K562 (cell line): Measurements from ENCODE around the gene HES4. TPM values are rescaled to one million over a fixed set of nuclear protein-coding genes. Genes with fewer than 3 reads are reported as not detected.

Experiments used
- BRD9 ChIP-seq: fragments of 450-650 bp; IDR thresholded peaks from 2 replicates; pipeline ENCODE4 v1.6.1; 2018; ENCODE audit warnings: low read depth; ENCODE audit not compliant: partially characterized antibody
- ELF4 ChIP-seq: fragments of 450-650 bp; formaldehyde crosslinking; IDR thresholded peaks from 2 replicates; pipeline ENCODE4 v1.4.0; 2022; ENCODE audit warnings: missing genetic modification characterization
- ETS2 ChIP-seq: IDR thresholded peaks from 2 replicates; pipeline ENCODE4 v1.6.1; 2016; ENCODE audit warnings: borderline replicate concordance, missing genetic modification characterization, mild to moderate bottlenecking, moderate library complexity, missing compliant biosample characterization; ENCODE audit not compliant: poor library complexity, severe bottlenecking
- GABPB1 ChIP-seq: sonication (generic); formaldehyde crosslinking; IDR thresholded peaks from 2 replicates; pipeline ENCODE4 v1.8.0; 2022; ENCODE audit warnings: mild to moderate bottlenecking, missing genetic modification reagents
- HNRNPLL ChIP-seq: fragments of 200-400 bp; formaldehyde crosslinking; IDR thresholded peaks from 2 replicates; pipeline ENCODE4 v1.6.1; 2017; ENCODE audit warnings: low read length, low read depth, mild to moderate bottlenecking; ENCODE audit not compliant: poor library complexity, severe bottlenecking
- KLF16 ChIP-seq: IDR thresholded peaks from 2 replicates; pipeline ENCODE4 v1.6.1; 2016; ENCODE audit warnings: antibody characterized with exemption
- MEF2D ChIP-seq: conservative IDR thresholded peaks from 2 replicates; pipeline ENCODE4 v1.6.1; 2016; ENCODE audit warnings: low read depth, missing genetic modification characterization, missing compliant biosample characterization
- SREBF2 ChIP-seq: sonication (generic); formaldehyde crosslinking; IDR thresholded peaks from 2 replicates; pipeline ENCODE4 v1.4.0; 2020; ENCODE audit warnings: mild to moderate bottlenecking, missing genetic modification reagents
- TCFL5 ChIP-seq: fragments of 250-450 bp; sonication (Bioruptor Pico); conservative IDR thresholded peaks from 2 replicates; pipeline ENCODE4 v1.6.1; 2021; ENCODE audit warnings: mild to moderate bottlenecking, moderate library complexity, matching md5 sums
- XRCC4 ChIP-seq: IDR thresholded peaks from one replicate; pipeline ENCODE4 v1.6.1; 2011; ENCODE audit not compliant: insufficient read depth, insufficient read length; ENCODE audit errors: extremely low read depth
- polyA plus RNA-seq, 8 experiments: library from polyadenylated mRNA; depleted of rRNA in 4 of 8; stranded (reverse) in 5 of 8; unstranded in 3 of 8; fragments of >200 nt; fragmentation: Nextera tagmentation in 2 of 8; fragmentation: Illumina TruSeq in 1 of 8; extraction: Ambion mirVana in 2 of 8; extraction: Trizol in 1 of 8; gene quantifications; 2 replicates each; pipeline versions ENCODE4 v1.2.1 to v1.2.3, GENCODE V29; 2011 to 2014; ENCODE audit warnings: inconsistent platforms in 1 of 8, missing spikeins in 1 of 8
- total RNA-seq, 7 experiments: library from RNA; depleted of rRNA in 6 of 7; stranded (reverse); fragments of >200 nt in 6 of 7; fragmentation: Illumina TruSeq in 2 of 7; extraction: Trizol in 2 of 7; gene quantifications; 2 replicates each; pipeline versions ENCODE4 v1.2.1 to v1.2.3, GENCODE V29; 2011 to 2021; ENCODE audit warnings: low replicate concordance in 1 of 7
- TF ChIP-seq, protein P1 (sequence below): sonication (generic); formaldehyde crosslinking; IDR thresholded peaks from 2 replicates; pipeline ENCODE4 v1.8.0; 2022; ENCODE audit warnings: mild to moderate bottlenecking, missing genetic modification reagents
- TF ChIP-seq, protein P2 (sequence below): fragments of 250-450 bp; sonication (Bioruptor Pico); IDR thresholded peaks from 2 replicates; pipeline ENCODE4 v1.4.0; 2020
- TF ChIP-seq, protein P3 (sequence below): fragments of 250-450 bp; sonication (Bioruptor Pico); IDR thresholded peaks from 2 replicates; pipeline ENCODE4 v1.5.0; 2022; ENCODE audit warnings: mild to moderate bottlenecking
- TF ChIP-seq, protein P4 (sequence below): fragments of 450-650 bp; formaldehyde crosslinking; IDR thresholded peaks from 2 replicates; pipeline ENCODE4 v1.4.0; 2020; ENCODE audit warnings: mild to moderate bottlenecking, moderate library complexity
- TF ChIP-seq, protein P5 (sequence below): fragments of 450-650 bp; IDR thresholded peaks from 2 replicates; pipeline ENCODE4 v1.6.1; 2017; ENCODE audit warnings: antibody characterized with exemption, mild to moderate bottlenecking

HES4 gene
- total and polyA plus RNA-seq, 9 of the 15 experiments (the other 6 are each of a cell fraction or from before 2014, with no cell fraction given), result 0.21 to 43.7 (median 5.3) TPM; not detected in 2

DNA sequence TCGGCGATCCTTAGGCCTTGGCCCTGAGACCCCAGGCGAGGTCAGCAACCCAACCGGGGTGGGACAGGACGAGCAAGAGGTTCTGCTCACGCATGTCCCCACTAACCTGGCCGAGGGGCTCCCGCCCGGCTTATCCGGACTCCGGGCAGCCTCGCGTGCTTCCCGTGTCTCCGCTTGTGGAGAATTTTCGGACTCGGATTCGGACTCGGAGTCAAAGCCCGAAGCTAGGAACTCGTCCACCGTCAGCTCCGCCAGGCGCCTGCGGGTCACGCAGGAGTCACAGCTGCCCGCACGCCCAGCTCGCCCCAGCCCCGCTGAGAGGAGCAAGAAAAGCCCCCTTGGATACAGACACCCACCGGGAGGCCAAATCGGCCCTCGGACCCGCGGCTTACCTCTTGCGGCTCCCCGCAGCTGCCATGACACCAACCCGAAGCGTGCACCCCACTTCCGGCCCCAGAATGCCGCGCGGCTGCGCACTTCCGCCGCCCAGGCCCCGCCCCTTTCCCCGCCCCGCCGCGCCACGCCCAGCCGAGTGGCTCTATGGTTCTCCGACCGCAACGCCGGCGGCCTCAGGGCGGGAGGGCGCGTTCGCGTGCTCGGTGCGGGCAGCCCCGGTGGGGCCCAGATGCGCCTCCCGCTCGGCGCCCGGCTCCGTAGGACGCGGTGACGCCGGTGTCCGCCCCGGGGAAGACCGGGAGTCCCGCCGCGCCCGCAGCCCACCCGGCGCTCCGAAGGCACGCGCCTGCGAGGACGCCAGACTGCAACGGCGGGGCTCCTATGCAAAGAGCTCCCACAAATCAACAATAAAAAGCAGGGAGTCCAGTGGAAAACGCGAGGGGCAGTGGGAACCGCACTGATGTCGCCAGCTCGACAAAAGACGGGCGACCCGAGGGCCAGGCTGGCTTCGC, 40.8 kb downstream of the HES4 start, which contains the start of gene NOC2L (continued):
- TF ChIP-seq ETS2 (tag) (no peak), GABPB1 (CRISPR knock-in tag) (peak; percentile 92), KLF16 (no peak), HNRNPLL (no peak), TCFL5 (CRISPR knock-in tag) (no peak), ELF4 (no peak), BRD9 (no peak), XRCC4 (no peak), MEF2D (tag) (no peak), SREBF2 (CRISPR knock-in tag) (no peak)
- TF ChIP-seq, protein P1, sequence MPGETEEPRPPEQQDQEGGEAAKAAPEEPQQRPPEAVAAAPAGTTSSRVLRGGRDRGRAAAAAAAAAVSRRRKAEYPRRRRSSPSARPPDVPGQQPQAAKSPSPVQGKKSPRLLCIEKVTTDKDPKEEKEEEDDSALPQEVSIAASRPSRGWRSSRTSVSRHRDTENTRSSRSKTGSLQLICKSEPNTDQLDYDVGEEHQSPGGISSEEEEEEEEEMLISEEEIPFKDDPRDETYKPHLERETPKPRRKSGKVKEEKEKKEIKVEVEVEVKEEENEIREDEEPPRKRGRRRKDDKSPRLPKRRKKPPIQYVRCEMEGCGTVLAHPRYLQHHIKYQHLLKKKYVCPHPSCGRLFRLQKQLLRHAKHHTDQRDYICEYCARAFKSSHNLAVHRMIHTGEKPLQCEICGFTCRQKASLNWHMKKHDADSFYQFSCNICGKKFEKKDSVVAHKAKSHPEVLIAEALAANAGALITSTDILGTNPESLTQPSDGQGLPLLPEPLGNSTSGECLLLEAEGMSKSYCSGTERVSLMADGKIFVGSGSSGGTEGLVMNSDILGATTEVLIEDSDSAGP (CRISPR knock-in tag), result no peak
- TF ChIP-seq, protein P2, sequence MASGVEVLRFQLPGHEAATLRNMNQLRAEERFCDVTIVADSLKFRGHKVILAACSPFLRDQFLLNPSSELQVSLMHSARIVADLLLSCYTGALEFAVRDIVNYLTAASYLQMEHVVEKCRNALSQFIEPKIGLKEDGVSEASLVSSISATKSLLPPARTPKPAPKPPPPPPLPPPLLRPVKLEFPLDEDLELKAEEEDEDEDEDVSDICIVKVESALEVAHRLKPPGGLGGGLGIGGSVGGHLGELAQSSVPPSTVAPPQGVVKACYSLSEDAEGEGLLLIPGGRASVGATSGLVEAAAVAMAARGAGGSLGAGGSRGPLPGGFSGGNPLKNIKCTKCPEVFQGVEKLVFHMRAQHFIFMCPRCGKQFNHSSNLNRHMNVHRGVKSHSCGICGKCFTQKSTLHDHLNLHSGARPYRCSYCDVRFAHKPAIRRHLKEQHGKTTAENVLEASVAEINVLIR (CRISPR knock-in tag), result no peak
- TF ChIP-seq, protein P3, sequence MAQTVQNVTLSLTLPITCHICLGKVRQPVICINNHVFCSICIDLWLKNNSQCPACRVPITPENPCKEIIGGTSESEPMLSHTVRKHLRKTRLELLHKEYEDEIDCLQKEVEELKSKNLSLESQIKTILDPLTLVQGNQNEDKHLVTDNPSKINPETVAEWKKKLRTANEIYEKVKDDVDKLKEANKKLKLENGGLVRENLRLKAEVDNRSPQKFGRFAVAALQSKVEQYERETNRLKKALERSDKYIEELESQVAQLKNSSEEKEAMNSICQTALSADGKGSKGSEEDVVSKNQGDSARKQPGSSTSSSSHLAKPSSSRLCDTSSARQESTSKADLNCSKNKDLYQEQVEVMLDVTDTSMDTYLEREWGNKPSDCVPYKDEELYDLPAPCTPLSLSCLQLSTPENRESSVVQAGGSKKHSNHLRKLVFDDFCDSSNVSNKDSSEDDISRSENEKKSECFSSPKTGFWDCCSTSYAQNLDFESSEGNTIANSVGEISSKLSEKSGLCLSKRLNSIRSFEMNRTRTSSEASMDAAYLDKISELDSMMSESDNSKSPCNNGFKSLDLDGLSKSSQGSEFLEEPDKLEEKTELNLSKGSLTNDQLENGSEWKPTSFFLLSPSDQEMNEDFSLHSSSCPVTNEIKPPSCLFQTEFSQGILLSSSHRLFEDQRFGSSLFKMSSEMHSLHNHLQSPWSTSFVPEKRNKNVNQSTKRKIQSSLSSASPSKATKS, result no peak
- TF ChIP-seq, protein P4, sequence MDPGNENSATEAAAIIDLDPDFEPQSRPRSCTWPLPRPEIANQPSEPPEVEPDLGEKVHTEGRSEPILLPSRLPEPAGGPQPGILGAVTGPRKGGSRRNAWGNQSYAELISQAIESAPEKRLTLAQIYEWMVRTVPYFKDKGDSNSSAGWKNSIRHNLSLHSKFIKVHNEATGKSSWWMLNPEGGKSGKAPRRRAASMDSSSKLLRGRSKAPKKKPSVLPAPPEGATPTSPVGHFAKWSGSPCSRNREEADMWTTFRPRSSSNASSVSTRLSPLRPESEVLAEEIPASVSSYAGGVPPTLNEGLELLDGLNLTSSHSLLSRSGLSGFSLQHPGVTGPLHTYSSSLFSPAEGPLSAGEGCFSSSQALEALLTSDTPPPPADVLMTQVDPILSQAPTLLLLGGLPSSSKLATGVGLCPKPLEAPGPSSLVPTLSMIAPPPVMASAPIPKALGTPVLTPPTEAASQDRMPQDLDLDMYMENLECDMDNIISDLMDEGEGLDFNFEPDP (CRISPR knock-in tag), result no peak
- TF ChIP-seq, protein P5, sequence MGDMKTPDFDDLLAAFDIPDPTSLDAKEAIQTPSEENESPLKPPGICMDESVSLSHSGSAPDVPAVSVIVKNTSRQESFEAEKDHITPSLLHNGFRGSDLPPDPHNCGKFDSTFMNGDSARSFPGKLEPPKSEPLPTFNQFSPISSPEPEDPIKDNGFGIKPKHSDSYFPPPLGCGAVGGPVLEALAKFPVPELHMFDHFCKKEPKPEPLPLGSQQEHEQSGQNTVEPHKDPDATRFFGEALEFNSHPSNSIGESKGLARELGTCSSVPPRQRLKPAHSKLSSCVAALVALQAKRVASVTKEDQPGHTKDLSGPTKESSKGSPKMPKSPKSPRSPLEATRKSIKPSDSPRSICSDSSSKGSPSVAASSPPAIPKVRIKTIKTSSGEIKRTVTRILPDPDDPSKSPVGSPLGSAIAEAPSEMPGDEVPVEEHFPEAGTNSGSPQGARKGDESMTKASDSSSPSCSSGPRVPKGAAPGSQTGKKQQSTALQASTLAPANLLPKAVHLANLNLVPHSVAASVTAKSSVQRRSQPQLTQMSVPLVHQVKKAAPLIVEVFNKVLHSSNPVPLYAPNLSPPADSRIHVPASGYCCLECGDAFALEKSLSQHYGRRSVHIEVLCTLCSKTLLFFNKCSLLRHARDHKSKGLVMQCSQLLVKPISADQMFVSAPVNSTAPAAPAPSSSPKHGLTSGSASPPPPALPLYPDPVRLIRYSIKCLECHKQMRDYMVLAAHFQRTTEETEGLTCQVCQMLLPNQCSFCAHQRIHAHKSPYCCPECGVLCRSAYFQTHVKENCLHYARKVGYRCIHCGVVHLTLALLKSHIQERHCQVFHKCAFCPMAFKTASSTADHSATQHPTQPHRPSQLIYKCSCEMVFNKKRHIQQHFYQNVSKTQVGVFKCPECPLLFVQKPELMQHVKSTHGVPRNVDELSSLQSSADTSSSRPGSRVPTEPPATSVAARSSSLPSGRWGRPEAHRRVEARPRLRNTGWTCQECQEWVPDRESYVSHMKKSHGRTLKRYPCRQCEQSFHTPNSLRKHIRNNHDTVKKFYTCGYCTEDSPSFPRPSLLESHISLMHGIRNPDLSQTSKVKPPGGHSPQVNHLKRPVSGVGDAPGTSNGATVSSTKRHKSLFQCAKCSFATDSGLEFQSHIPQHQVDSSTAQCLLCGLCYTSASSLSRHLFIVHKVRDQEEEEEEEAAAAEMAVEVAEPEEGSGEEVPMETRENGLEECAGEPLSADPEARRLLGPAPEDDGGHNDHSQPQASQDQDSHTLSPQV, result no peak
